K562 (cell line): Measurements from ENCODE around the gene ARHGAP24. TPM values are rescaled to one million over a fixed set of nuclear protein-coding genes. Genes with fewer than 3 reads are reported as not detected.

Source experiments
- ATAC-seq: fragments of 200-7000 bp; cut with Tn5 transposase; 3 replicates; pipeline ENCODE4 v1.9.1; 2020; ENCODE audit warnings: moderate library complexity
- BruUV-seq: library from RNA; stranded (reverse); fragments of 400-500 nt; replicated peaks from 2 replicates; lab custom pipeline; 2021; lab: Mats Ljungman, UMichigan
- CTCF ChIA-PET: fragments of 300-600 bp; formaldehyde crosslinking; extraction: SDS; loops from one replicate; lab custom pipeline; 2021; ENCODE audit warnings: low intra/inter-chr PET ratio; lab: Yijun Ruan, JAX
- POLR2A ChIA-PET: fragments of 300-600, 350-650 bp; sonication (Branson Sonifier 250); formaldehyde crosslinking; extraction: SDS; loops from one replicate; lab custom pipeline; 2021; ENCODE audit warnings: antibody characterized with exemption, inconsistent platforms; lab: Yijun Ruan, JAX
- DNase-seq, 4 experiments: peaks; one replicate each; pipeline versions ENCODE4 v3.0.0 to v3.0.0-alpha.2; 2011 to 2018; ENCODE audit warnings: low spot score in 3 of 4, mixed read lengths in 3 of 4; ENCODE audit errors: extremely low read depth in 1 of 4
- FAIRE-seq: peaks from 2 replicates; lab custom pipeline; 2011; peaks lifted over from hg19 to GRCh38; lab: Jason Lieb, UNC
- H2AFZ ChIP-seq: 2 replicates; pipeline ENCODE4 v1.6.0; 2011; ENCODE audit warnings: low read depth, low read length, control low read depth, inconsistent platforms
- H3K27ac ChIP-seq: fragments of 200-600 bp; 3 replicates; pipeline ENCODE4 v1.8.0; 2011; ENCODE audit warnings: low read depth, mild to moderate bottlenecking, control low read depth, inconsistent platforms, low read length, moderate library complexity, mixed read lengths; ENCODE audit errors: extremely low read depth
- H3K27me3 ChIP-seq, 2 experiments: fragments of 300-600 bp in 1 of 2; 2 replicates in 1 of 2; 3 replicates in 1 of 2; pipeline versions ENCODE4 v1.6.0 to v1.8.0; 2011; ENCODE audit warnings: inconsistent platforms in 2 of 2, low read length in 2 of 2, mild to moderate bottlenecking in 1 of 2, mixed read lengths in 1 of 2, moderate library complexity in 1 of 2; ENCODE audit not compliant: control insufficient read depth in 2 of 2, insufficient read depth in 2 of 2
- H3K36me3 ChIP-seq: fragments of 300-600 bp; 3 replicates; pipeline ENCODE4 v1.8.0; 2011; ENCODE audit warnings: mild to moderate bottlenecking, low read length, inconsistent platforms; ENCODE audit not compliant: control insufficient read depth, insufficient read depth
- H3K4me1 ChIP-seq, 2 experiments: fragments of 200-600 bp in 1 of 2; replicated peaks in 1 of 2; 2 replicates in 1 of 2; 3 replicates in 1 of 2; pipeline versions ENCODE4 v1.5.1 to v1.8.0; 2011; ENCODE audit warnings: inconsistent platforms in 2 of 2, low read length in 2 of 2, mild to moderate bottlenecking in 1 of 2, mixed read lengths in 1 of 2, moderate library complexity in 1 of 2; ENCODE audit not compliant: control insufficient read depth in 2 of 2, insufficient read depth in 2 of 2
- H3K4me2 ChIP-seq: 2 replicates; pipeline ENCODE4 v1.6.1; 2011; ENCODE audit warnings: low read length, control low read depth, inconsistent platforms, mixed read lengths; ENCODE audit not compliant: insufficient read depth
- H3K4me3 ChIP-seq: fragments of 200-600 bp; sonication (generic), shearing (Covaris generic); 2 replicates; pipeline ENCODE4 v1.5.1; 2016; ENCODE audit warnings: control low read depth, inconsistent platforms
- H3K79me2 ChIP-seq: fragments of 200-600 bp; 3 replicates; pipeline ENCODE4 v1.8.0; 2011; ENCODE audit warnings: low read length, inconsistent platforms; ENCODE audit not compliant: control insufficient read depth, insufficient read depth
- H3K9ac ChIP-seq, 2 experiments: 2 replicates each; pipeline versions ENCODE4 v1.6.0 to v1.6.1; 2011; ENCODE audit warnings: low read depth in 2 of 2, low read length in 2 of 2, control low read depth in 1 of 2, inconsistent platforms in 1 of 2, mild to moderate bottlenecking in 1 of 2, mixed read lengths in 1 of 2; ENCODE audit not compliant: insufficient read depth in 1 of 2
- H3K9me1 ChIP-seq: one replicate; pipeline ENCODE4 v1.6.0; 2011; ENCODE audit warnings: inconsistent platforms, mild to moderate bottlenecking, low read length, moderate library complexity; ENCODE audit not compliant: control insufficient read depth, insufficient read depth
- H3K9me3 ChIP-seq: replicated peaks from 2 replicates; pipeline ENCODE4 v1.5.1; 2011; ENCODE audit warnings: low read depth, low read length, inconsistent platforms; ENCODE audit not compliant: control insufficient read depth, insufficient read depth
- H4K20me1 ChIP-seq: replicated peaks from 2 replicates; pipeline ENCODE4 v1.6.1; 2011; ENCODE audit warnings: low read length, inconsistent platforms, mixed read lengths; ENCODE audit not compliant: control insufficient read depth, insufficient read depth
- BCL6 ChIP-seq: fragments of 250-450 bp; sonication (Bioruptor Pico); IDR thresholded peaks from 2 replicates; pipeline ENCODE4 v1.4.0; 2020
- HMBOX1 ChIP-seq: sonication (generic); IDR thresholded peaks from 2 replicates; pipeline ENCODE4 v1.6.1; 2016
- JUND ChIP-seq, 2 experiments: IDR thresholded peaks; 2 replicates in 1 of 2; 3 replicates in 1 of 2; pipeline ENCODE4 v1.6.1; 2011; ENCODE audit warnings: borderline replicate concordance in 2 of 2, low read depth in 2 of 2, low read length in 2 of 2, improper control_type of control experiment in 1 of 2, missing biosample characterization in 1 of 2, missing genetic modification characterization in 1 of 2, missing genetic modification reagents in 1 of 2
- NR1H2 ChIP-seq: sonication (generic); formaldehyde crosslinking; IDR thresholded peaks from 2 replicates; pipeline ENCODE4 v1.4.0; 2020; ENCODE audit warnings: mild to moderate bottlenecking, missing genetic modification reagents
- NR2C1 ChIP-seq, 2 experiments: fragments of 450-650 bp; IDR thresholded peaks; 2 replicates each; pipeline ENCODE4 v1.6.1; 2017; ENCODE audit warnings: mild to moderate bottlenecking in 2 of 2, antibody characterized with exemption in 1 of 2, inconsistent platforms in 1 of 2, missing compliant biosample characterization in 1 of 2, missing genetic modification characterization in 1 of 2
- PATZ1 ChIP-seq: fragments of 250-450 bp; sonication (Bioruptor Pico); IDR thresholded peaks from 2 replicates; pipeline ENCODE4 v1.5.0; 2020; ENCODE audit warnings: mild to moderate bottlenecking, borderline replicate concordance
- POLR2H ChIP-seq: IDR thresholded peaks from 2 replicates; pipeline ENCODE4 v1.6.1; 2016; ENCODE audit warnings: missing genetic modification characterization, low read depth, mild to moderate bottlenecking, control low read depth, missing compliant biosample characterization, moderate library complexity
- WGBS: fragments of 100-300 bp; shearing (Covaris generic); methylation state at CpG from one replicate; pipeline ENCODE4 v1.1.6; 2016; ENCODE audit warnings: low coverage, mixed read lengths; ENCODE audit not compliant: insufficient coverage; ENCODE audit errors: missing lambda C conversion rate; 5-methylcytosine and 5-hydroxymethylcytosine counted together
- in situ Hi-C: fragments of 300-500 bp; cut with MboI; formaldehyde crosslinking; loops from 4 replicates; pipeline ENCODE4 v1.15.0; 2018; ENCODE audit warnings: inconsistent platforms, mixed read lengths
- intact Hi-C: fragments of 100-400 bp; cut with micrococcal nuclease; formaldehyde crosslinking; loops from 2 replicates; pipeline ENCODE4 v1.14.2; 2022
- polyA plus RNA-seq, 8 experiments: library from polyadenylated mRNA; depleted of rRNA in 4 of 8; stranded (reverse) in 5 of 8; unstranded in 3 of 8; fragments of >200 nt; fragmentation: Nextera tagmentation in 2 of 8; fragmentation: Illumina TruSeq in 1 of 8; extraction: Ambion mirVana in 2 of 8; extraction: Trizol in 1 of 8; gene quantifications; 2 replicates each; pipeline versions ENCODE4 v1.2.1 to v1.2.3, GENCODE V29; 2011 to 2014; ENCODE audit warnings: inconsistent platforms in 1 of 8, missing spikeins in 1 of 8
- total RNA-seq, 7 experiments: library from RNA; depleted of rRNA in 6 of 7; stranded (reverse); fragments of >200 nt in 6 of 7; fragmentation: Illumina TruSeq in 2 of 7; extraction: Trizol in 2 of 7; gene quantifications; 2 replicates each; pipeline versions ENCODE4 v1.2.1 to v1.2.3, GENCODE V29; 2011 to 2021; ENCODE audit warnings: low replicate concordance in 1 of 7

The ARHGAP24 gene
- total and polyA plus RNA-seq, 9 of the 15 experiments (the other 6 are each of a cell fraction or from before 2014, with no cell fraction given) = 8.0 to 22.6 (median 14.0) TPM

GRCh38 chr4:85673540-85673939, 198.6 kb downstream of the ARHGAP24 start:
- H3K9me3 ChIP-seq = no peaks in the 10 kb centered on the region
- no peaks in the 10 kb centered on the region for H3K79me2 ChIP-seq
- H3K9me1 ChIP-seq = no peaks in the 10 kb centered on the region
- H3K4me1 ChIP-seq = no peaks in the 10 kb centered on the region
- FAIRE-seq = no peak
- no peak for DNase-seq
- POLR2A ChIA-PET = no interaction called here
- H3K4me3 ChIP-seq = no peak overlapping the region
- no TSS peak for BruUV-seq
- H3K4me2 ChIP-seq = no peak overlapping the region
- 77% methylated on average over 2 of the region's 2 CpGs for WGBS
- no peak overlapping the region for H3K9ac ChIP-seq
- no peak overlapping the region for H2AFZ ChIP-seq
- ATAC-seq = no peak
- intact Hi-C loops = no loop called here
- in situ Hi-C loops = no loop called here
- no peaks in the 10 kb centered on the region for H3K27me3 ChIP-seq
- no peak overlapping the region for H3K27ac ChIP-seq
- H3K36me3 ChIP-seq = peaks cover 6% of the 10 kb centered on the region; the same call in 1 of the 3 replicates
- TF ChIP-seq BCL6 = no peak
- no peak for TF ChIP-seq NR1H2 (CRISPR knock-in tag)
- no peak for TF ChIP-seq JUND (IDR thresholded peaks at IDR 0.05; ENCODE audit: borderline replicate concordance, low read depth, low read length)
- TF ChIP-seq JUND (tag; IDR thresholded peaks at IDR 0.05; ENCODE audit: borderline replicate concordance, low read depth, low read length) = no peak
- TF ChIP-seq HMBOX1 = no peak
- TF ChIP-seq PATZ1 (CRISPR knock-in tag) = no peak
- no peak for TF ChIP-seq POLR2H (tag)
- TF ChIP-seq NR2C1 (IDR thresholded peaks at IDR 0.05) = no peak
- TF ChIP-seq NR2C1 (tag; IDR thresholded peaks at IDR 0.05) = no peak
- TF ChIP-seq, all 486 proteins: peak for 0
- CTCF ChIA-PET = no interaction called here
- H4K20me1 ChIP-seq = no peaks in the 10 kb centered on the region
